Measurements from ENCODE around the gene WAC.

WAC gene

DNA sequence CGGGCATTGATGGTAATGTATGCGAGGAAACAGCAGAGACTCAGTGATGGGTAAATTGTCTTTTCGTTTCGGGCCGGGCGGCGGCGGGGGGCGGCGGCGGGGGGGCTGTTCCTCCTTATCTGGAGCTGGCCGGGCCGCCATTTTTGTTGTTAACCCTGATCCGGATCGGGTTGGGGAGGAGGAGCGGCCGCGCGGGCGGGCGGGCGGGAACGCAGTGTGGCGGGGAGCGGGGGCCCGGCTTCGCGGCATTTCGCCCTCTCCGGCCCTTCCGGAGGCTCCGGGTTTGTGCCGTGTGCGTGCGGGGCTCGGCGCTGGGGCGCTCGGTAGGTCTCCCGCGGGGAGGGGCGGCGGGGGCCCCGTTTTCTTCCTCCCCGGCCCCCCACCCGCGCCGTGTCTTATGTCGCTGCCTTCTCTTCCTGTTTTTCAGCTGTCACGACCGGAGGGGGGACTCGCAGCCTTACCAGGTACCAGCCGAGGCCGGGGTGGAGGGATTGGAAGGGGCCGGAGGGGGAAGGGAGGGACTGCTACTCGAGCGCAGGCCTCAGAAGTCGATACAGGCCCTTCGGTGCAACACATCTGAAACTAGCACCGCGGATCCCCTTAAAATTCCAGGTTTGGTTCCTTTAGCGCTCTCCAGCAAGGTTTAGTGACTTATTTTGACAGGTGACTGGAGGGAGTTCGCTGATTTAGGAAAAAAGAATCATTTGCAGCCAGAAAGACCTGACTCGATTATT, 820 bp downstream of the WAC start:
- peak; percentile 47 to 70 (median 55) for DNase-seq

DNA sequence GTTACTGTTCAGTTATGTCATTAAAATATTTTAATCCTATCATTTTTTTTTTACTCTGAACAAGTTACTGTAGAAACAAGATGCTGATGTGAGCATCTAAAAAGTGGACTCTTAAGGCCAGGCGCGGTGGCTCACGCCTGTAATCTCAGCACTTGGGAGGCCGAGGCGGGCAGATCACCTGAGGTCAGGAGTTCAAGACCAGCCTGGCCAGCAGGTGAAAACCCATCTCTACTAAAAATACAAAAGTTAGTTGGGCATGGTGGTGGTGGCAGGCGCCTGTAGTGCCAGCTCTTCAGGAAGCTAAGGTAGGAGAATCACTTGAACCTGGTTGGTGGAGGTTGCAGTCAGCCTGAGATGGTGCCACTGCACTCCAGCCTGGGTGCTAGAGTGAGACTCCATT, 2.9 kb downstream of the WAC start:
- DNase-seq: no peak

DNA sequence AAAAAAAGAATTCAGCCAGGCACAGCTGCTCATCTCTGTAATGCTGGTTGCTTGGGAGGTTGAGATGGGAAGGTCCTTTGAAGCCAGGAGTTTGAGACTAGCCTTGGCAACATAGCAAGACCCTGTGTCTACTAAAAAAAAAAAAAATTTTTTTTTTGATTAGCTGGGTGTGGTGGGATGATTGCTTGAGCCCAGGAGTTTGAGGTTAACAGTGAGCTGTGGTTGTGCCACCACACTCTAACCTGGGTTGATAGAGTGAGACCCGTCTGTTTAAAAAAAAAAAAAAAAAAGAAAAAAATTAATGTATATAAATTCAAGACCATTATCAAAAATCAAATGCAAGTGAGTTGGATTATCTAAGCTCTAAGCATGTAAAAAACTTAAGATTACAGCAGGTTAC, 5.7 kb downstream of the WAC start:
- DNase-seq: peak in 1 of 5 experiments; percentile 47

DNA sequence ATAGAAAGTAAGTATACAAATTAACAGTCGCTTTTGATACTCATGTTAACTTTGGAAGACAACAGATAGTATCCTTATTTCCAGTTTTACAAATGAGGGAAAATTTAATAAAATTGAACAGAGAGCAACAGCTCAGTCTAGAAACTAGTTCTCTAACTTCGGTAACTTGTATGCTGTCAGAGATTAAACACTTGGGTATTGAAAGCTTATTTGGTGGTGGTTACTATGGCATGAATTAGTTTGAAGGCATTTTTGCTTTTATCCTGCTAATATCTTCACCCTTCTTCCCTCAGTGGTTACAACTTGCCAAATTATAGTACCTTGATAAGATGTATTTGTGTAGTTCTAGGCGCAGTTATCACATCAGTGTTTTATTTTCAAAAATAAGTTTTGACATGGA, 7.2 kb downstream of the WAC start:
- DNase-seq: no peak

DNA sequence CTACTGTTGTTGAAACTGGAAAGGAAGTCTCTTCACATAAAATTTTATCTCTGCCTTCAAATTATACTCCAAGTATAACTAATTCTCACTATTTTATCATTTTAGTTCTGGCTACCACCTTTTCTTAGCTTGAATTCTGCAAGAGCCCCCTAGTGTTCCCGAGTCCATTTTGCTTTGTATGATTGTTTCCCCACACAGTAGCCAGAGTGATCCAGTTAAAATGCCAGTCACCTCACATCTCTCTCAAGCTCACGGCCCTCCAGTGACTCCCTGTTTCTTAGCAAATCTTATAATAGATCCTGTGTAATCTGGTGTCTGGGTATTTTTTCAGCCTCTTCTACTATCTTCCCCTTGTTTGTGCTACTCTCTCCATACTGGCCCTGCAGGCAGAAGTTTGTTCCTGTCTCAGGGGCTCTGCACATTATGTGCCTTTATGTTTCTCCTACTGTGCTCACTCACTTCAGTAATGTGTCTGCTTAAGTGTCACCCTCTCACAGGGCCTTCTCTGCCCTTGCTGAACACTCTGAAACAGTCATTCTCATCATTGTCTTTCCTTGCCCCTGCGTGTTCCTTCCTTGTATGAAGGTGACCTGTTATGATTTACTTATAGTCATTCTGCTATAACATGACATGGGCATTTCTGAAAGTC, 8.9 kb downstream of the WAC start:
- no peak for DNase-seq

DNA sequence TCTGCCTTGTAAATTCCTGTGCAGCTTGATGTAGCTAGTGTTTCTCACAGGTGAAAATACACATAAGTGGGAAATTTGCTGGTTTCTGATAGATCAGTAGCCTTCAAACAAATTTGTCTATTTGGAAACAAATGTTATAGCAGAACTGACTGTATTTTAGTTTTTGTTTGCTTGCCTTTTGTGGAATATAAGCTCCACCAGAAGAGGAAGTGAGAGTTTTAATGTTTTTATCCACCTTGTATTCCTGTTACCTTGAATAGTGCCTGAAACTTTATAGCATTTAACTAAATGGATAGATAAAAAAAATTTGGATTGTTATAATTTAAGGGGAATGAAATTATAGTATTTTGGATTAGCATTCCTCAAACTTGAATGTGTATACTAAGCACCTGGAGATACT, 9.8 kb downstream of the WAC start:
- no peak for DNase-seq

DNA sequence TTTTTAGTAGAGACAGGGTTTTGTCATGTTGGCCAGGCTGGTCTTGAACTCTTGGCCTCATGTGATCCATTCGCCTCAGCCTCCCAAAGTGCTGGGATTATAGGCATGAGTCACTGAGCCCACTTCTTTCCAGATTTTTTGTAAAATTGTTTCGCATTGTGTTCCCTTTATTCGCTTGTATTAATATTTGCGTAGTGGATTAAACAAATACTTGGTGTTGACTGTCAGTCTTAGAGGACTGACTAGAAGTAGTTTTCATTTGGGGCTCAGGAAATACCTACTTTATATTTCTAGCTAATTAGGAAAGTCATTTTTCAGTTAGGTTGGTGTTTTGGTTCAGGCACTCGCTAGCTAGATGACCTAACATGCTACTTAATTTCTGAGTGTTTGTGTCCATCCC, 11.1 kb downstream of the WAC start:
- DNase-seq: no peak

DNA sequence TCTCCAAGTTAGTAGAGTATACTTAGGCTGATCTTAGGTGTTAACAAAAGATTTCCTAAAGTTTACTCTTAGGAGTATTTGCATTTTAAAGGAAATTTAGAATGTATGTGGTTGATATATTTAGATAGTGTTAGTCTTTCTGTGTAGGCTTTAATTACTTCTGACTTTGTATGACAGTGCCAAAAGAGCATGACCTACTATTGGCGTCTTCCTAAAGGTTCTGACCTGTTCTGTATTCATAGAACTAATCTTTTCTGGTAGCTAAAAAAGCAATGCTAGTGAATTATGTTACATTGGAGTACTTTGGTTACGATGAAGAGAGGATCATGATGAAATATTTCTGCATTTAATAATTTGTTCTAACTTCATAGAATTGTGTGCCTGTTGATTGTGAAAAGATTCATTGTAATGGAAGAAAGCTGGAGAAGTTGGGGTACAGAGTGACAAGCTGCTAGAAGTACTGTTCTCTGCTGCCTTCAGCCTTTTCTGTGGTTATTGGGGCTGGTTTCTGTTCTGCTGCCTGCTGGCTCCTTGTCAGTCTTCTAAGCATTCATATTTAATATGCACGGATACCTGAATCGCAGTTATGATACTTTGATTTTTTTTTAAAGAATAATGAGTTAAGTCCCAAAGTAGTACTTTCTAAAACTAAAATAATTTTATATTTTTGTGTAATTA, 13.2 kb downstream of the WAC start:
- peak in 1 of 5 experiments; percentile 51 for DNase-seq

DNA sequence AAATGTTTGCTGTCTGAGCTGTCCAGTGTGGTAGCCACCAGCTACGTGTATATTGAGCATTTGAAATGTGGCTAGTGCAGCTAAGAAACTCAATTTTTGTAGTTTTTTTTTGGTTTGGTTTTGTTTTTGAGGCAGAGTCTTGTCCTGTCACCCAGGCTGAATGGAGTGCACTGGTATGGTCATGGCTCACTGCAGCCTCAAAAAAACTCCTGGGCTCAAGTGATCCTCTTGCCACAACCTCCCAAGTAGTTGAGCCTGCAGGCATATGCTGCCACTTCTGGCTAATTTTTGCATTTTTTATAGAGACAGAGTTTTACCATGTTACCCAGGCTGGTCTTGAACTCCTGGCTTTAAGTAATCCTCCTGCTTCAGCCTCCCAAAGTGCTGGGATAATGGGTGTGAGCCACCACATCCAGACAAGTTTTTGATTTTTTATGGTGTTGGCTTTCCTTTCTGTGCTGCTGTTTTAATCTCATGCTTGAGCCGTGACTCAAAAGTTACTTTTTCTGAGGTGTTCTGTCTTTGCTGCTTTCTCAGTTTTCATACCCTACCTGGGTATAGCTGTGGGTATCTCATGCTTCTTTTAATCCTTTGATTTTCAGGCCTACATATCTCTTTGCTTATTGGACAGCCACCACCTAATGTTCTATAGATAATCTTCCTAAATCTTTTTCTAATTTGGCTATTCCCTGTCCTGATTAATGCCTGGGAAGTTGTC, 16.0 kb downstream of the WAC start:
- peak in 1 of 5 experiments; percentile 36 for DNase-seq

DNA sequence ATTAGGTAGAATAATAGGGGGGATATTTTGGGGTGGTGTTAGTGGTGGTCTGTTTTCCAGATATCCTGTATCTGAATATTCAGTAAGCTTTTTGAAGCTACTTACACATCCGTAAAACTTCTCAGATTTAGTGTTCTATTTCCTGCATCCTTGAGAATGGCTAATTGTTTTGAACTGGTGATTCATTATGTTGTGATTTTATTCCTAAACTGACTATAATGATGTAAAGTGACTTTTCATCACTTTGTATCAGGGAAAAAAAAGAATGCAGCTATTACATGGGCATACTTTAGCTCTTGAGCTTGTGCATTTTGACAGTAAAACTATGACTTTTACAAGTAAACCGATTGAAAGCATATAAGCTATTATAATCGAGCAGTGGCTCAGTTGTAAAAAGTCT, 18.2 kb downstream of the WAC start:
- no peak for DNase-seq

DNA sequence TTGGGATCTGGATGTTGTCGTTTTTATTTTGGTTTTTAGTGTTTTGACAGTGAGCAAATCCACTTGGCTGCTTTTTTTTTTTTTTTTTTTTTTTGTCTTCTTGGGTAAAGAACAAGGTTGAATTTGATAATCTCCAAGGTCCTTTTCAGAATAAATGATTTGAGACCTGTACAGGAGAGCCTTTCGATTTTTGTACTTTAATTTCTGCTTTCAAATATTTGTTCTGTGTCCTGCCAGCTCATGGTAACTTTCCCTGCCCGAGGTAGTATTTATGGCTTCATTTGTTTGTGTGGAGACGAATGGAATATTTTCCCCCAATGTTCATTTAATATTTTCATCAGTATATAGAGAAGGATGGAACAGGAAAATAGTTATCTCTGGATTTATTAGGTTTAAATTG, 19.9 kb downstream of the WAC start:
- no peak for DNase-seq

DNA sequence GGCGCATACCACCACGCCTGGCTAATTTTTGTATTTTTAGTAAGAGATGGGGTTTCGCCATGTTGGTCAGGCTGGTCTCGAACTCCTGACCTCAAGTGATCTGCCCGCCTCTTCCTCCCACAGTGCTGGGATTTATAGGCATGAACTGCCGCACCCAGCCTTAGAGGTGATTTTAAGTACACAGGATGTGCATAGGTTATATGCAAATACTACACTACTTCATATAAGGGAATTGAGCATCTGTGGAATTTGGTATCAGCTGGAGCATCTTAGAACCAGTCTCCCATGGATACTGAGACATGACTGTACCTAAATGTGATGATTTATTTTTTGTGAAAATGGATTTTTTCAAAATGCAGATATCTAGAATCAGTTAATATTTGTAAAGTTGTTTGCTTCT, 21.1 kb downstream of the WAC start:
- no peak for DNase-seq

DNA sequence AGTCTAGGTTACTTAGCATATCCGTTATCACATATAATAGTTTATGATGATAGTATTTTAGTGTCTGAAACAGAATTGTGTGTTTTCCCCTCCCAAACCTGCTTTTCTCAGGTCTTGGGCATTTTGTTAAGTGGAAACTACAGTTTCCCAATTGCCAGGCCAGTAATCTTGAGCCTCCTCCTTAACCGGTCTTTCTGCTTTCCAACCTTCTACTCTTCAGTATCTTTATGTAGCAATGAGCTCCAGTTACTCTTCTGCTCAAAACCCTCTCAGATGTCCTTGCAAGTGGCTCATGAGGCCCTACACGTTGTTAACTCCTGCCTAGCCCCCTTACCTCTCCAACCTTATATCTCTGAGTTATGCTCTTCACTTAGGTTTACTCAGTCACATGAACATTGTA, 22.0 kb downstream of the WAC start:
- no peak for DNase-seq

DNA sequence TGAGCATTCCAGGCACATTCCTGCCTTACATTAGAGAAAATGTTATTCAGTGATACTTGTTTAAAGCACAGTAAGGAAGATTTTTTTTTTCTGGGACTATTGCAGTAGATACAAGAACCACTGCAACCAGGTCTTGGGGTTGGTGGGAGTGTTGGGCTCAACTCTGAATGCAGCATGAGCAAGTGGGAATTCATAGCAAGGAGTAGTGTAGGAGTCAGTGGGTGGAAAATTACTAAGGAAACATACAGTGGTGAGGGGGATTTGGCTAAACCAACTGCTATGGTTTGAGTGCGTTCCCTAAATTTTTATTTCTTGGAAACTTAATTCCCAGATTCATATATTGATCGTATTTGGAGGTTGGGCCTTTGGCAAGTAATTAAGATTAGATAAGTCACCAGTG, 22.4 kb downstream of the WAC start:
- no peak for DNase-seq

DNA sequence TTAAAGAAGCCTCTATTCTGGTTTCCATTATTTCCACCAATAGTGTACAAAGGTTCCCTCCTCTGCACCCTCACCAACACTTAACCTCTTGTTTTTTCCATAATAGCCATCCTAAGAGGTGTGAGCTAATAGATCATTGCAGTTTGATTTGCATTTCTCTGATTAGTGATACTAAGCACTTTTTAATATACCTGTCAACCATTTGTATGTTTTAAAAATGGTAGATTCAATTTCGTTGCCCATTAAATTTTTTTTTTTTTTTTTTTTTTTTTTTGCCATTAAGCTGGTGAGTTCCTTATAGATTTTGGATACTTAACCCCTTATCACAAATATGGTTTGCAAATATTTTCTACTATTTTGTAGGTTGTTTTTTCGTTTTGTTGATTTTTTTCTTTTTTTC, 23.2 kb downstream of the WAC start:
- no peak for DNase-seq

DNA sequence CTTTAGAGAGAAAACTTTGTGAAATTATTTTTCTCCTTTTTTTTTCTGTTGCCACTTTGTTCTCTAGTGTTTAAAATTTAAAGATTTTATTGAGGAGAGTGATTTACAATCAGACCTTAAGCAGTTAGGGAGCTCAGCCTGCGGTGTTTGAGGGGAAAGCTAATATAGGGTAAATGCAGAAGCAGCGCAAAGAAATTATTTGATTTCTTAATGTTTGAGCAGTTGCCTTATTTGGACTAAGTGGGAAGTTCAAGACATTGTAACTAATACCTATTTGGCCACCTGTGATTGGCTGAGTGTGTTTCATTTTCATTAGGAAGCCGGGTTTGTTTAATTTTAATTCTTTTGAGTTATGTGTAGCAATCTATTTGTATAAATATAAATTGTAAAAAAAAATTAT, 25.3 kb downstream of the WAC start:
- DNase-seq: no peak

DNA sequence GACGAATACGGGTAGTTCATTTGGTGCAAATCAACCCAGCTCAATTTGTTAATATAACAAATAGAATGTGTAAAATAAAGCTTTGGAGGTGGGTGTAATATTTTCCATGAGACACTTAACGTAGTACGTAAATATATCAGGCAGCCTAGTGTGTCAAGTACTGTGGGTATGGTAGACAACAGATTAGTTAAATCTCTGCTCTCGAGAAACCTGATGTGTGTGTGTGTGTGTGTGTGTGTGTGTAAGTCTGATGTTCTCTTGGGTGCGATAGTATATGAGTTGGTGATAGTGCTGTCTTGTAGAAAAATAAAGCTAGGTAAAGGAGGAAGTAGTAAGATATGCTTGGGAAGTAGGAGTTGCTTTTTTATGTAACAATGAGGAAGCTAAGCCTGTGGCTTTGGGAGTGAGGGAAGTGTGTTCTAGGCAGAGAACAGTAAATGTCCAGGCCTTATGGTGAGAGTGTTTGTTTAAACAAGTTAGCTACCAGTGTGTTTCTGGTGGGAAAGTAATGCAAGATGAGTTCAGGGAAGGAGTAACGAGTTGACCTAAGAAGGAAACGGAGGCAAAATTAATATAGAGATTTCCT, 26.1 kb downstream of the WAC start:
- DNase-seq: no peak

DNA sequence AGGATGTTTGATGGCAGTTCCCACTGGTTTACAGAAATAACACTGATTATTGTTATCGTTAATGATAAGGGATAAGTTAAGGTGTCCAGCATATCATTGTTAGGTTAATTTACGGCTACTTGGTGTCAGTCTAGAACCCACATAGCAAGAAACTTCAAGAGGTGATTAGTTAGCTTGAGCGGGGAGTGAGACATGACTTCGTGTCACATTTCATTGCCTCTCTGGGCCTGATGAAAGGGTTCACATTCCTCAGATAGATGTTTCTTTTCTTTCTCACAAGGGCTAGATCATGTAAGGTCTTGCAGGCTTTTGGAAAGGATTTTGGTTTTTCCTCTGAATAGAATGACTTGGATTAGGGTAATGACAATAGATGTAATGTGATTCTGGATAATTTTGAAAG, 26.7 kb downstream of the WAC start:
- DNase-seq: no peak

DNA sequence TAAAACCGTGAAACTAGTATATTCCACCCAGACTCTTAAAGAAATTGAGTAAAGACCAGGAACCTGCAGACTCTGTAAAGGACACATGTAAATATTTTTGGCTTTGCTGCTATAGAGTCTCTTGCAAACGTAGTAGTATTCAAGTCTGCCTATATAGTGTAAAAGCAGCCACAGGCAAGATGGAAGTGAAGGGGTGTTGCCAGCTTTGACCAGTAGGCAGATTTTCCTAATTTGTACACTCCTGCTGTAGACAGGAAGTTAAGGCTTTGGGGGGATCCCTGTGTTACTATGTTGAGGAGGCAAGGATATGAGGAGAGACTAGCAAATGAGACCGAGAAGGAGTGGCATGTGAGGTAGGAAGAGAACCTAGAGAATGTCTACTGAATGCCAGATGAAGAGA, 27.7 kb downstream of the WAC start:
- no peak for DNase-seq

DNA sequence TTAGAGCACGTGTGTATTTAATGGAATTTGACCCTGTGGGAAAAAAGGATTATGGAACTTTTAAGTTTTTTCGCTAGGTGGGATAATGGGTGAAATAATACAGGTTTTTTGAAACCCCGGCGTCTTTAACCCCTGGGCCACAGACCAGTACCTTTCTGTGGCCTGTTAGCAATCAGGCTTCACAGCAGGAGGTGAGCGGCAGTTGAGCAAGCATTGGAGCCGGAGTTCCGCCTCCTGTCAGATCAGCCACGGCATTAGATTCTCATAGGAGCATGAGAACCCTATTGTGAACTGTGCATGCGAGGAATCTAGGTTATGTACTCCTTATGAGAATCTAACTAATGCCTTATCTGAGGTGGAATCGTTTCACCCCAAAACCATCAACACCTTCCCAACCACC, 28.6 kb downstream of the WAC start:
- no peak for DNase-seq

DNA sequence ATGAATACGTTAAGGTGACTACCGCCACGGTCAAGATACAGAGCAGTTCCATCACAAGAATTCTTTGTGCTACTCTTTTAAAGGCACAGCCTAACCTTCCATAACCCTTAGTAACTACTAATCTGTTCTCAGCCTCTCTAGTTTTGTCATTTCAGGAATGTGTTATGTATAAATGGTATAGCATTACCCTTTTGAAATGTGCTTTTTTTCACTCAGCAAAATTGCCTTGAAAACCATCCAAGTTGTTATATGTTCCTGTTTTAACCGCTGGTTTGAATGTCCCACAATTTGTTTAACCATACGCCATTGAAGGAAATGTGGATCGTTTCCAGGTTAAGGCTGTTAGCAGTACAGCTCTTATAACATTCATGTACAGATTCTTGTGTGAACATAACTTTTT, 32.0 kb downstream of the WAC start:
- peak in 1 of 5 experiments; percentile 38 for DNase-seq

DNA sequence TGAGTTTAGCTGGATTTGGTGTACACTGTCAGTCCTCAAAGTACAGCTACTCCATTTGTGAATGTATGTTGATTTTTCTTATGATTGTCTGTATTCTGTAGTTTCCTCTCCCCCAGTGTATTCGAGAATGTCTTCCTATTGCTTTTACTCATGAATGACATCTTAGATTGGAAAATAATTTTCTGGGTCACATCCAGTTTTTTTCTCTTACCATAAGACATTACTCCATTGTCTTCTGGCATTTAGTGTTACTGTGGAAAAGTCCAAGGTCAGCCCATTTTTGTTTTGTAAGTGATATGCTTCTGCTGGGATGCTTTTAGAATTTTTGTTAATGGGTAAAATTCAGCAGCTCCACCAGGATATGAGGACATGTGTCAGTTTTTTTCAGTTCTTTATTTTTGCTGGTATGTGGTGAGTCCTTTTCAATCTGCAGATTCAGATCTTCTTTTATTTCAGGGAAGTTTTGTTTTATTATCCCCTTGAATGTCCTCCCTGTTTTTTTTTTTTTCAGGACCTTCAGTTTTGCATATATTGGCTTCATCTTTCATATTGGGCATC, 33.6 kb downstream of the WAC start:
- DNase-seq: no peak
